ENCODE measurements around the gene NDUFV1. TPM values are rescaled to one million over a fixed set of nuclear protein-coding genes. Genes with fewer than 3 reads are reported as not detected.

Gene NDUFV1
- total and polyA plus RNA-seq, 7 donors = 152 to 286 (median 217) TPM

DNA sequence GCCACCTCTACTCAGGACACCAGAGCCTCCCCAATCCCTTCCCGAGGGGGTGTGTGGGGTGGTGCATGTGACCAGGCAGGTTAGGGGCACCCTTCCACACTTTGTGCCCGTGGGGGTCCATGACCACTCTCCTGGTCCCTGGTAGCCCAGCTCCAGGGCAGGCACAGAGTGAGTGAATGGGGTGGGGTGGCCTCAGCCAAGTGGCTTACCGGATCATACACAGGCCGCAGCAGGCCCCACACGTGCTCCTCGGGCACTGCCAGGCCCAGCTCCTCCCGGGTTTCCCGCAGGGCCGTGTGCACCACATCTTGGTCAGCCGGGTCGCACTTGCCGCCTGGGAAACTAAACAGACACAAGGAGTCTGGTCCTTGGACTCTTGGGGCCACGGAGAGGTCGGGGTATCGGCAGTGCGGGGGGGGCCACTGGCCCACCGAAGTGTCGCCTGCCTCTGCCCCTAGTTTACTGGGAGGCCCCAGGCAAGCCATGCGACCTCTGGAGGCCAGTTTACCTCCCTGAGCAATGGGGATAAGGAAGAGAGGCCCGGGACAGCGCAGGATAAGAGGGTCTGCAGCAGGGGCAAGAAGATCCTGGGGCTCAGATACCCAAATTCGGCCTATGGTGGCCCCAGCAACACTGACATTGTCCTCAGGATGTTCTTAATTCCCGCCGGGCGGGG, 22.1 kb downstream of the NDUFV1 start:
- Histone ChIP-seq H3K4me1 (peaks cover 0 to 29% (median 19%) of the 10 kb centered on the region in 4 donors), H3K36me3 (no peaks in the 10 kb centered on the region), H3K27me3 (no peaks in the 10 kb centered on the region), H3K4me3 (peak overlapping the region; percentile 63 to 78 (median 68)), H3K9me3 (no peaks in the 10 kb centered on the region), H3K27ac (peak overlapping the region; percentile 95 to 98 (median 97))
- TF ChIP-seq POLR2A (IDR thresholded peaks at IDR 0.05) (no peak), POLR2AphosphoS5 (IDR thresholded peaks at IDR 0.05) (no peak), EP300 (IDR thresholded peaks at IDR 0.05) (no peak)
- TF ChIP-seq, protein P1, sequence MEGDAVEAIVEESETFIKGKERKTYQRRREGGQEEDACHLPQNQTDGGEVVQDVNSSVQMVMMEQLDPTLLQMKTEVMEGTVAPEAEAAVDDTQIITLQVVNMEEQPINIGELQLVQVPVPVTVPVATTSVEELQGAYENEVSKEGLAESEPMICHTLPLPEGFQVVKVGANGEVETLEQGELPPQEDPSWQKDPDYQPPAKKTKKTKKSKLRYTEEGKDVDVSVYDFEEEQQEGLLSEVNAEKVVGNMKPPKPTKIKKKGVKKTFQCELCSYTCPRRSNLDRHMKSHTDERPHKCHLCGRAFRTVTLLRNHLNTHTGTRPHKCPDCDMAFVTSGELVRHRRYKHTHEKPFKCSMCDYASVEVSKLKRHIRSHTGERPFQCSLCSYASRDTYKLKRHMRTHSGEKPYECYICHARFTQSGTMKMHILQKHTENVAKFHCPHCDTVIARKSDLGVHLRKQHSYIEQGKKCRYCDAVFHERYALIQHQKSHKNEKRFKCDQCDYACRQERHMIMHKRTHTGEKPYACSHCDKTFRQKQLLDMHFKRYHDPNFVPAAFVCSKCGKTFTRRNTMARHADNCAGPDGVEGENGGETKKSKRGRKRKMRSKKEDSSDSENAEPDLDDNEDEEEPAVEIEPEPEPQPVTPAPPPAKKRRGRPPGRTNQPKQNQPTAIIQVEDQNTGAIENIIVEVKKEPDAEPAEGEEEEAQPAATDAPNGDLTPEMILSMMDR (IDR thresholded peaks at IDR 0.05) = no peak
- DNase-seq = peak; percentile 66
- 28 to 59% methylated on average over 25 of the region's 25 CpGs for WGBS, 2 donors
- intact Hi-C loops (cut with DNase I) = loop anchor here (2.0 kb wide), 1 partner anchor 44 kb away; no protein-coding TSS in a partner anchor

DNA sequence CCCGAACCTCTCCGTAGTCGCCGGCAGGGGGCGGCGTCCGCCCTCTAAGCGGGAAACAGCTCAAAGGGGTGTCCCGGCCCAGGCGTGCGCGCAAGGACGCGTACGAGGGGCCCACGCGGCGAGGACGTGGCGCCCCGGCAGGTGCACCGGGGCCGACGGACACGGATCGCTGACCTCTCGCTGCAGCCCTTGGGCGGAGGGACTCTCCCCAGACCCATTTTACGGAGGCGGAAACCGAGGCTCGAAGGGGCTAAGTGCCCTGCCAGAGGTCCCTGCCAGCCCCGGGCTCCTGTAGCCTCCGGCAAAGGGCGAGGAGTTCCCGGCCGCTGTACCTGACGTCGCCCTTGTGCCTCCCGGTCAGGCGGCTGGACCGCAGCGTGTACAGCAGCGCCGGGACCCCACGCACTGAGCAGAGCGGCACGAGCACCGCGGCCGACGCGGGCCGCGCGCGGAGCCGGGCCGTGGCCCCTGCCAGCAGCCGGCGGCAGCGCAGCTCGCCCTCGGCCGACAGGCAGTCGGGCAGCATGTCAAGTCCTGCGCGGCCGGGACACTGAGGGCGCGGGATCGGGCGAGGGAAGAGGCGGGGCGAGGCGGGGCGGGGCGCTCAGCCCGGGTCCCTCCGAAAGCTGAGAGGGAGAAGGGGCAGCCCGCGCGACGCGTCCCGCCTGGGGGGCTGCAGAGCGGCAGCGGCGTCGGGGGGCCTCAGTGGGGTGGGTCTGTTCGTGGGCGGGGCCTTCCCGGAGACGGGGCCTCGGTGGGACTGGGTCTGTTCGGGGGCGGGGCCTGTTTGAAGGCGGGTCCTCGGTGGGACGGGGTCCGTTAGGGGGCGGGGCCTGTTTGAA, 22.9 kb downstream of the NDUFV1 start, which contains the start of gene NUDT8:
Gene NUDT8, minus strand, starts transcription at position 552 of the 842 bp plus-strand sequence. Its CDS starts 26 bp downstream, at position 526.
- intact Hi-C loops (cut with DNase I) = loop anchor here (1.0 to 2.0 kb wide), 4 partner anchors 23 to 176 kb away; partner anchors contain the start of gene NDUFV1
- Histone ChIP-seq H3K36me3 (no peaks in the 10 kb centered on the region), H3K9me3 (no peaks in the 10 kb centered on the region), H3K27ac (peak within 1 kb of the TSS; percentile 95 to 98 (median 97)), H3K4me1 (peaks cover 0 to 29% (median 19%) of the 10 kb centered on the region in 4 donors), H3K4me3 (peak within 1 kb of the TSS; percentile 63 to 78 (median 68)), H3K27me3 (no peaks in the 10 kb centered on the region)
- 1% methylated on average over 102 of the region's 102 CpGs for WGBS, 2 donors
- DNase-seq = peak; percentile 93
- TF ChIP-seq, protein P1 (IDR thresholded peaks at IDR 0.05) = peak; percentile 67 to 90 (median 86)
- TF ChIP-seq EP300 (IDR thresholded peaks at IDR 0.05) (no peak), POLR2A (IDR thresholded peaks at IDR 0.05) (no peak), POLR2AphosphoS5 (IDR thresholded peaks at IDR 0.05) (peak; percentile 51 to 70 (median 60))

DNA sequence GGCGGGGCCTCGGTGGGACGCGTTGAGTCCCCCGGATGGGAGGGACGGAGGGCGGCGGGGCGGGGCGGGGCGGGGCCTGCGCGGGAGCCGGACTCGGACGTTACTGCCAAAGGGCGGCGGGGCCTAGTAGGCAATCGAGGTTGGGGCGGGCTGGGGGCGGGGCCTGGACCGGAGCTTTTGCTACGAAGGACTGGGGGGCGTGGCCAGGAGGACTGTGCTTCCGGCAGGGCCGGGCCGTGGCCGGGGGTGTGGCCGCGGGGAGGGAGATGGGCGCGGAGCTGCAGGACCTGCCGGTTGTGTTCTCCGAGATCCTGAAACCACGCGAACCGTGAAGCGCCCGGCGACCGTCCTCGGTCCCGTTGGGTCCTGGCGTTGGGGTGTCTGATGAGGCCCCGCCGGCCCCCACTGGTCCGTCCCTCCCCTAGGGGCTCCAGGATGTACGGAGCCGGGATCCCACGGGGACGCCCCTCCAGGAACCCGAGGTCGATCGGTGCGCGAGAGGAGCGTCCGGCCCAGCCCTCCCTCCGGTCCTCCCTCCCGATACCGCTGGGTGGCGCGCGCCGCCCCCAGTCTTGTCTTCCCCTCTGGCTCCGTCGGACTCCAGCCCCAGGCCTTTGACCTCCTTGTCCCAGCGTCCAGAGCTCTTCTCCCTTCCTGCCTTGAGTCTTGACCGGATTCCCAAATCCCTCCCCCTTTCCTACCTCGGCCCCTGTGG, 23.6 kb downstream of the NDUFV1 start:
- intact Hi-C loops (cut with DNase I) = loop anchor here (1.0 to 2.0 kb wide), 3 partner anchors 24 to 175 kb away; partner anchors contain the start of gene NDUFV1
- TF ChIP-seq POLR2A (IDR thresholded peaks at IDR 0.05) (peak in 1 of 2 donors; percentile 64), POLR2AphosphoS5 (IDR thresholded peaks at IDR 0.05) (peak; percentile 76 to 93 (median 78)), EP300 (IDR thresholded peaks at IDR 0.05) (no peak)
- TF ChIP-seq, protein P1 (IDR thresholded peaks at IDR 0.05) = peak; percentile 60 to 80 (median 68)

DNA sequence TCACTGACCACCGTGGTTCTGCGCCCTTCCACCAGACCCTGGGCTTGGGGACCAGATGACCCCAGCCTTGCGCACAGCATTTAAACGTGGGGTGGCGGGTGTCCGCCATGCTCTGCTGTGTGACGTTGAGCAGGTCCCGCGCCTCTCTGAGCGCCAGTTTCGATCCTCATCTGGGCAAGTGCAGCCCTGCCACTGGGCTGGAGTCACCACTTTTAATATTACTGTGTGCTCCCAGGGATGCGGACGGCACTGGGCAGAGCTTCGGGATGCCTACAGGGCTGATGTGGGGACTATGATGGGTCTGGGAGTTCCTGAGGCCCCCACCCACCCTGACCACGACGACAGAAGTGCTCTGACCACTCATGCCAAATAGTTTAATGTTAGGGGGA, 24.2 kb downstream of the NDUFV1 start:
- Histone ChIP-seq H3K9me3 (no peaks in the 10 kb centered on the region), H3K27ac (peak overlapping the region; percentile 95 to 98 (median 97)), H3K4me1 (peaks cover 0 to 29% (median 19%) of the 10 kb centered on the region in 4 donors), H3K27me3 (peaks cover 0 to 5% (median 0%) of the 10 kb centered on the region in 3 donors), H3K36me3 (no peaks in the 10 kb centered on the region), H3K4me3 (peak overlapping the region; percentile 63 to 78 (median 68))
- DNase-seq = no peak
- intact Hi-C loops (cut with DNase I) = loop anchor here (1.0 to 2.0 kb wide), 3 partner anchors 24 to 174 kb away; partner anchors contain the start of gene NDUFV1
- 47 to 67% methylated on average over 16 of the region's 16 CpGs for WGBS, 2 donors
- no peak for TF ChIP-seq POLR2AphosphoS5 (IDR thresholded peaks at IDR 0.05)
- TF ChIP-seq, protein P1 (IDR thresholded peaks at IDR 0.05) = peak in 1 of 4 experiments; percentile 3

More for the DNA sequence above, 23.6 kb downstream of the NDUFV1 start:
- peak overlapping the region; percentile 95 to 98 (median 97) for H3K27ac ChIP-seq
- H3K9me3 ChIP-seq = no peaks in the 10 kb centered on the region
- H3K4me3 ChIP-seq = peak overlapping the region; percentile 63 to 78 (median 68)
- DNase-seq = peak; percentile 99
- peaks cover 0 to 5% (median 0%) of the 10 kb centered on the region in 3 donors for H3K27me3 ChIP-seq
- no peaks in the 10 kb centered on the region for H3K36me3 ChIP-seq
- H3K4me1 ChIP-seq = peaks cover 0 to 29% (median 19%) of the 10 kb centered on the region in 4 donors
- 1% methylated on average over 70 of the region's 70 CpGs for WGBS, 2 donors

All from sigmoid colon (tissue), 7 donors.